HG02571 (cell line): ENCODE data around the gene BCL2L2.

Experiments
- ATAC-seq: cut with Tn5 transposase; IDR thresholded peaks from one replicate; pipeline ENCODE4 v1.9.1; 2021; ENCODE audit warnings: mild to moderate bottlenecking, moderate library complexity; ENCODE audit not compliant: unreplicated experiment

The BCL2L2 gene

GRCh38 chr14:23352506-23353432, 46.1 kb downstream of the BCL2L2 start, which contains the start of gene SLC22A17:
Gene SLC22A17 (minus strand): TSS chr14:23352887.
- ATAC-seq = no peak

GRCh38 chr14:23353433-23353780, 46.8 kb downstream of the BCL2L2 start:
- no peak for ATAC-seq

- no peak for ATAC-seq
These were observed 48.4 kb downstream of the BCL2L2 start for GRCh38 chr14:23354990-23355389.

GRCh38 chr14:23355871-23356435, 49.3 kb downstream of the BCL2L2 start:
- no peak for ATAC-seq

GRCh38 chr14:23356662-23357061, 50.0 kb downstream of the BCL2L2 start:
- ATAC-seq = no peak

GRCh38 chr14:23357261-23357660, 50.6 kb downstream of the BCL2L2 start:
- ATAC-seq = no peak

- no peak for ATAC-seq
These were observed 51.4 kb downstream of the BCL2L2 start for GRCh38 chr14:23358042-23358441.

- ATAC-seq = no peak
These were observed 52.0 kb downstream of the BCL2L2 start for GRCh38 chr14:23358553-23359166.

GRCh38 chr14:23359167-23359626, 52.6 kb downstream of the BCL2L2 start:
- no peak for ATAC-seq

- no peak for ATAC-seq
These were observed 53.3 kb downstream of the BCL2L2 start for GRCh38 chr14:23359722-23360447.

- ATAC-seq = no peak
These were observed 53.9 kb downstream of the BCL2L2 start for GRCh38 chr14:23360496-23360895.

- no peak for ATAC-seq
These were observed 54.7 kb downstream of the BCL2L2 start for GRCh38 chr14:23361320-23361719.
